Measurements from ENCODE around the gene GRIPAP1.

DNA sequence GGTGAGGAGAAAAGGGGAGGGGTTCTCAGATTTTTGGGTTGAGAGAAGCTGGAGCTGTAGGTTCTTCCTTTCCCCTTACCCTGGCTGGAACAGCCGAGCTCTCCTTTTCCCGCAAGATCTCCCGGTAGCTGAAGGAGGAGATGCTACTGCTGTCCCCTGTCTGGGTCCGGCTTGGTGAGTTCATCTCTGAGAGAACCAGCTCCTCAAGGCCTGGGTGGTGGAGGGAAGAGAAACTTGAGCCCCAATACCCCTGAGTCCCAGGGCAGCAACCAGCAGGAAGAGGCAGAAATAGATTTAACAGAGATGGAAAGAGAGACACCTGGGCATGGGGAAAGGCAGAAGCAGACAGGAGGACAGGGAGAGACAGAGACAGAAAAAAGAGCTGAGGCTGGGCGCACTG, 23.8 kb downstream of the GRIPAP1 start:
- TF ChIP-seq POLR2A (IDR thresholded peaks at IDR 0.05; ENCODE audit: extremely low read depth, insufficient read length): no peak
- TF ChIP-seq CTCF (IDR thresholded peaks at IDR 0.05; ENCODE audit: low read depth, low read length): no peak
